ENCODE results near the gene OVCA2.

Gene OVCA2

GRCh38 chr17:2067048-2067561 lies 25.3 kb downstream of the OVCA2 start:
- no peak for DNase-seq

- no peak for DNase-seq
Observed at GRCh38 chr17:2067608-2068024, 25.8 kb downstream of the OVCA2 start.

GRCh38 chr17:2068031-2068518 lies 26.3 kb downstream of the OVCA2 start:
- DNase-seq: no peak

GRCh38 chr17:2068519-2069051 lies 26.8 kb downstream of the OVCA2 start:
- DNase-seq: peak; percentile 21

GRCh38 chr17:2070241-2071023 lies 28.6 kb downstream of the OVCA2 start:
- DNase-seq: no peak

GRCh38 chr17:2071024-2071385 lies 29.2 kb downstream of the OVCA2 start:
- DNase-seq: no peak

- DNase-seq: no peak
Observed at GRCh38 chr17:2071455-2072281, 29.8 kb downstream of the OVCA2 start.

- no peak for DNase-seq
Observed at GRCh38 chr17:2074919-2075318, 33.1 kb downstream of the OVCA2 start.

GRCh38 chr17:2075336-2076086 lies 33.7 kb downstream of the OVCA2 start:
- DNase-seq: no peak

GRCh38 chr17:2076087-2076984 lies 34.5 kb downstream of the OVCA2 start:
- DNase-seq: no peak

GRCh38 chr17:2077040-2077439 lies 35.2 kb downstream of the OVCA2 start:
- DNase-seq: no peak

- no peak for DNase-seq
Observed at GRCh38 chr17:2081564-2081963, 39.7 kb downstream of the OVCA2 start.

GRCh38 chr17:2082003-2082781 lies 40.4 kb downstream of the OVCA2 start:
- DNase-seq: no peak

- DNase-seq: no peak
Observed at GRCh38 chr17:2083613-2084035, 41.8 kb downstream of the OVCA2 start.

GRCh38 chr17:2084036-2084765 lies 42.4 kb downstream of the OVCA2 start:
- DNase-seq: peak; percentile 45

GRCh38 chr17:2084766-2085647 lies 43.2 kb downstream of the OVCA2 start:
- DNase-seq: no peak

- DNase-seq: no peak
Observed at GRCh38 chr17:2085648-2085949, 43.8 kb downstream of the OVCA2 start.

GRCh38 chr17:2086306-2086705 lies 44.5 kb downstream of the OVCA2 start:
- DNase-seq: no peak

GRCh38 chr17:2087597-2088211 lies 45.9 kb downstream of the OVCA2 start:
- DNase-seq: no peak
